HepG2 (cell line): Measurements from ENCODE around the gene TPST2. TPM values are rescaled to one million over a fixed set of nuclear protein-coding genes. Genes with fewer than 3 reads are reported as not detected.

ENCODE experiments used
- AGO2 ChIP-seq: fragments of 200-400 bp; formaldehyde crosslinking; optimal IDR thresholded peaks from 2 replicates; pipeline ENCODE3; 2017; ENCODE audit warnings: mild to moderate bottlenecking, low read depth, low read length, moderate library complexity
- ARNT ChIP-seq: fragments of 450-650 bp; IDR thresholded peaks from 2 replicates; pipeline ENCODE4 v1.6.1; 2017
- ATM ChIP-seq: fragments of 450-650 bp; IDR thresholded peaks from 2 replicates; pipeline ENCODE4 v1.7.1; 2017; ENCODE audit warnings: mild to moderate bottlenecking, borderline replicate concordance
- E2F2 ChIP-seq: sonication (generic); formaldehyde crosslinking; IDR thresholded peaks from 2 replicates; pipeline ENCODE4 v1.4.0; 2020; ENCODE audit warnings: missing genetic modification reagents, borderline replicate concordance
- JUND ChIP-seq: sonication (generic); formaldehyde crosslinking; IDR thresholded peaks from 2 replicates; pipeline ENCODE4 v1.8.0; 2022; ENCODE audit warnings: mild to moderate bottlenecking, missing genetic modification reagents
- MEF2D ChIP-seq: sonication (generic); formaldehyde crosslinking; IDR thresholded peaks from 2 replicates; pipeline ENCODE4 v1.5.1; 2020; ENCODE audit warnings: mild to moderate bottlenecking, missing genetic modification reagents
- MTF2 ChIP-seq: sonication (generic); formaldehyde crosslinking; IDR thresholded peaks from 2 replicates; pipeline ENCODE4 v1.5.0; 2020; ENCODE audit warnings: missing genetic modification reagents, borderline replicate concordance
- MXI1 ChIP-seq: IDR thresholded peaks from 3 replicates; pipeline ENCODE4 v1.6.1; 2012; ENCODE audit warnings: low read depth, low read length, inconsistent platforms, borderline replicate concordance
- NFYB ChIP-seq: sonication (generic); formaldehyde crosslinking; IDR thresholded peaks from 2 replicates; pipeline ENCODE4 v1.4.0; 2020; ENCODE audit warnings: missing genetic modification reagents
- PAXIP1 ChIP-seq: sonication (generic); formaldehyde crosslinking; conservative IDR thresholded peaks from 2 replicates; pipeline ENCODE4 v1.4.0; 2020; ENCODE audit warnings: mild to moderate bottlenecking, missing genetic modification reagents, moderate library complexity
- SMARCC2 ChIP-seq: fragments of 450-650 bp; IDR thresholded peaks from 2 replicates; pipeline ENCODE4 v1.6.1; 2017; ENCODE audit warnings: antibody characterized with exemption, mild to moderate bottlenecking
- TAF15 ChIP-seq: fragments of 200-400 bp; formaldehyde crosslinking; IDR thresholded peaks from one replicate; pipeline ENCODE4 v1.6.1; 2018; ENCODE audit warnings: mild to moderate bottlenecking, low read depth, low read length; ENCODE audit not compliant: poor library complexity, severe bottlenecking
- TEAD2 ChIP-seq: sonication (generic); formaldehyde crosslinking; IDR thresholded peaks from 2 replicates; pipeline ENCODE4 v1.9.0; 2021; ENCODE audit warnings: missing genetic modification reagents
- TEF ChIP-seq: sonication (generic); formaldehyde crosslinking; IDR thresholded peaks from 2 replicates; pipeline ENCODE4 v1.5.0; 2020; ENCODE audit warnings: missing genetic modification reagents
- ZBTB8A ChIP-seq: sonication (generic); formaldehyde crosslinking; IDR thresholded peaks from 2 replicates; pipeline ENCODE4 v1.4.0; 2020; ENCODE audit warnings: mild to moderate bottlenecking, low read depth, missing genetic modification reagents, borderline replicate concordance
- ZFP41 ChIP-seq: sonication (generic); formaldehyde crosslinking; IDR thresholded peaks from 2 replicates; pipeline ENCODE4 v1.4.0; 2020; ENCODE audit warnings: mild to moderate bottlenecking, missing genetic modification reagents, borderline replicate concordance
- ZIK1 ChIP-seq: sonication (generic); formaldehyde crosslinking; IDR thresholded peaks from 2 replicates; pipeline ENCODE4 v1.5.0; 2020; ENCODE audit warnings: mild to moderate bottlenecking, low read depth, missing genetic modification reagents, borderline replicate concordance
- ZMAT5 ChIP-seq: sonication (generic); formaldehyde crosslinking; IDR thresholded peaks from 2 replicates; pipeline ENCODE4 v1.5.0; 2020; ENCODE audit warnings: mild to moderate bottlenecking, low read depth, missing genetic modification reagents, borderline replicate concordance
- ZMYM2 ChIP-seq: sonication (generic); formaldehyde crosslinking; IDR thresholded peaks from 2 replicates; pipeline ENCODE4 v1.8.0; 2022; ENCODE audit warnings: mild to moderate bottlenecking, missing genetic modification reagents
- ZNF3 ChIP-seq: IDR thresholded peaks from 2 replicates; pipeline ENCODE4 v1.7.0; 2017; ENCODE audit warnings: inconsistent platforms
- ZNF343 ChIP-seq: sonication (generic); formaldehyde crosslinking; IDR thresholded peaks from 2 replicates; pipeline ENCODE4 v1.4.0; 2020; ENCODE audit warnings: mild to moderate bottlenecking, missing genetic modification reagents
- polyA plus RNA-seq, 8 experiments: library from polyadenylated mRNA; depleted of rRNA in 3 of 8; stranded (reverse) in 7 of 8; unstranded in 1 of 8; fragments of >200 nt; fragmentation: Illumina TruSeq in 4 of 8; extraction: Trizol in 4 of 8; gene quantifications; 2 replicates each; pipeline versions ENCODE4 v1.2.1 to v1.2.3, GENCODE V29; 2011 to 2016; ENCODE audit warnings: low read depth in 4 of 8, missing spikeins in 1 of 8, mixed read lengths in 1 of 8; ENCODE audit not compliant: insufficient read depth in 1 of 8
- total RNA-seq, 5 experiments: library from RNA; depleted of rRNA; stranded (reverse); fragments of >200 nt; fragmentation: Illumina TruSeq; extraction: Trizol; gene quantifications; 2 replicates each; pipeline ENCODE4 v1.2.3, GENCODE V29; 2016; ENCODE audit warnings: low read depth in 1 of 5

Gene TPST2
- total and polyA plus RNA-seq, 2 of the 13 experiments (the other 11 are each of a cell fraction or from before 2014, with no cell fraction given) = 15.2 to 23.8 TPM

- TF ChIP-seq AGO2 = peak; percentile 83
- TF ChIP-seq ZMYM2 (CRISPR knock-in tag) = no peak; the same call in 1 of the 2 replicates
- TF ChIP-seq ZMAT5 = no peak
- TF ChIP-seq TEAD2 (CRISPR knock-in tag) = no peak
- TF ChIP-seq SMARCC2 = no peak
- no peak for TF ChIP-seq TAF15
- no peak for TF ChIP-seq ZNF3
- TF ChIP-seq PAXIP1 = peak; percentile 32; the same call in 1 of the 2 replicates
- TF ChIP-seq ZBTB8A (CRISPR knock-in tag) = no peak
- TF ChIP-seq ARNT = no peak
- no peak for TF ChIP-seq ZNF343 (CRISPR knock-in tag)
- TF ChIP-seq TEF (CRISPR knock-in tag) = 0 out of 2 replicates have a peak, but pooled peaks have one; percentile 42
- 0 out of 2 replicates have a peak, but pooled peaks have one; percentile 25 for TF ChIP-seq ZFP41 (CRISPR knock-in tag)
- TF ChIP-seq JUND (CRISPR knock-in tag) = peak; percentile 70; the same call in 1 of the 2 replicates
- peak; percentile 93 for TF ChIP-seq MXI1
- TF ChIP-seq ATM = no peak
- TF ChIP-seq NFYB (CRISPR knock-in tag) = peak; percentile 47
- peak; percentile 59; the same call in 1 of the 2 replicates for TF ChIP-seq MTF2 (CRISPR knock-in tag)
- TF ChIP-seq MEF2D (CRISPR knock-in tag) = peak; percentile 54; the same call in 1 of the 2 replicates
- TF ChIP-seq E2F2 (CRISPR knock-in tag) = no peak
- no peak; the same call in 1 of the 2 replicates for TF ChIP-seq ZIK1
These were observed 106.2 kb downstream of the TPST2 start, which contains the start of the genes HPS4 and SRRD (continued) for GRCh38 chr22:26483439-26484359.
